Keratinocyte (primary cell): ENCODE data around the gene PDS5B. TPM values are rescaled to one million over a fixed set of nuclear protein-coding genes. Genes with fewer than 3 reads are reported as not detected.

Experiments
- DNase-seq: peaks from one replicate; pipeline ENCODE4 v3.0.0-alpha.2; 2011; ENCODE audit warnings: low read depth, missing footprints, low spot score
- FAIRE-seq: peaks from 2 replicates; lab custom pipeline; 2011; peaks lifted over from hg19 to GRCh38; lab: Jason Lieb, UNC
- H2AFZ ChIP-seq: 2 replicates; pipeline ENCODE4 v1.6.0; 2012; ENCODE audit warnings: low read length, control low read depth, inconsistent platforms; ENCODE audit not compliant: control insufficient read depth
- H3K27ac ChIP-seq: 2 replicates; pipeline ENCODE4 v1.5.1; 2011; ENCODE audit warnings: low read length; ENCODE audit not compliant: control insufficient read depth, insufficient read depth
- H3K27me3 ChIP-seq: 3 replicates; pipeline ENCODE4 v1.6.0; 2011; ENCODE audit warnings: low read length; ENCODE audit not compliant: control insufficient read depth, insufficient read depth; ENCODE audit errors: extremely low read depth
- H3K36me3 ChIP-seq, 2 experiments: 2 replicates in 1 of 2; 3 replicates in 1 of 2; pipeline ENCODE4 v1.5.1; 2011; ENCODE audit warnings: low read length in 2 of 2, mild to moderate bottlenecking in 1 of 2; ENCODE audit not compliant: control insufficient read depth in 2 of 2, insufficient read depth in 2 of 2; ENCODE audit errors: extremely low read depth in 1 of 2
- H3K4me1 ChIP-seq: 3 replicates; pipeline ENCODE4 v1.5.1; 2011; ENCODE audit warnings: low read length; ENCODE audit not compliant: control insufficient read depth, insufficient read depth; ENCODE audit errors: extremely low read depth
- H3K4me2 ChIP-seq: 3 replicates; pipeline ENCODE4 v1.6.0; 2011; ENCODE audit warnings: low read depth, low read length; ENCODE audit not compliant: control insufficient read depth, insufficient read depth; ENCODE audit errors: extremely low read depth
- H3K4me3 ChIP-seq, 3 experiments: fragments of 200-600 bp in 1 of 3; sonication (generic) in 1 of 3; 2 replicates in 2 of 3; 3 replicates in 1 of 3; pipeline ENCODE4 v1.5.1; 2011 to 2016; ENCODE audit warnings: low read length in 3 of 3, mild to moderate bottlenecking in 3 of 3, control low read depth in 2 of 3, inconsistent platforms in 1 of 3, low read depth in 1 of 3, mixed read lengths in 1 of 3, mixed run types in 1 of 3, moderate library complexity in 1 of 3; ENCODE audit not compliant: control insufficient read depth in 2 of 3, insufficient read depth in 2 of 3; ENCODE audit errors: extremely low read depth in 1 of 3
- H3K79me2 ChIP-seq: 2 replicates; pipeline ENCODE4 v1.6.0; 2012; ENCODE audit warnings: low read length; ENCODE audit not compliant: control insufficient read depth, insufficient read depth
- H3K9ac ChIP-seq: 3 replicates; pipeline ENCODE4 v1.6.0; 2011; ENCODE audit warnings: low read length; ENCODE audit not compliant: control insufficient read depth, insufficient read depth; ENCODE audit errors: extremely low read depth
- H3K9me1 ChIP-seq: 3 replicates; pipeline ENCODE4 v1.6.0; 2011; ENCODE audit warnings: low read length; ENCODE audit not compliant: control insufficient read depth, insufficient read depth; ENCODE audit errors: extremely low read depth
- H3K9me3 ChIP-seq: 2 replicates; pipeline ENCODE4 v1.5.1; 2012; ENCODE audit warnings: low read depth, low read length; ENCODE audit not compliant: control insufficient read depth
- H4K20me1 ChIP-seq: 3 replicates; pipeline ENCODE4 v1.6.0; 2011; ENCODE audit warnings: low read length; ENCODE audit not compliant: control insufficient read depth, insufficient read depth; ENCODE audit errors: extremely low read depth
- EZH2 ChIP-seq: IDR thresholded peaks from one replicate; pipeline ENCODE4 v1.6.1; 2012; ENCODE audit warnings: inconsistent platforms, mild to moderate bottlenecking, low read length, moderate library complexity
- dilution Hi-C: fragments of 300-500 bp; cut with MboI; formaldehyde crosslinking; loops from one replicate; pipeline ENCODE4 v1.7.0; 2020; ENCODE audit warnings: low sequenced_read_pairs; ENCODE audit not compliant: extremely low pct_ligation_motif_present
- polyA plus RNA-seq, 5 experiments: library from polyadenylated mRNA; depleted of rRNA in 3 of 5; stranded (reverse) in 3 of 5; stranded (forward) in 1 of 5; unstranded in 1 of 5; fragments of >200 nt; gene quantifications; 1 replicate in 1 of 5; 2 replicates in 3 of 5; 3 replicates in 1 of 5; pipeline versions ENCODE4 v1.2.1 to v1.2.3, GENCODE V29; 2011 to 2012; ENCODE audit warnings: missing spikeins in 2 of 5, low read depth in 1 of 5, low replicate concordance in 1 of 5
- TF ChIP-seq, protein P1 (sequence below), 3 experiments: IDR thresholded peaks in 1 of 3; conservative IDR thresholded peaks in 1 of 3; optimal IDR thresholded peaks in 1 of 3; 2 replicates in 2 of 3; 3 replicates in 1 of 3; pipeline versions ENCODE3 to v1.5.1; 2011; ENCODE audit warnings: low read length in 3 of 3, mild to moderate bottlenecking in 3 of 3, moderate library complexity in 2 of 3, control low read depth in 1 of 3, inconsistent platforms in 1 of 3; ENCODE audit not compliant: insufficient read depth in 2 of 3; ENCODE audit errors: extremely low read depth in 1 of 3

PDS5B gene
- polyA plus RNA-seq, 1 donor (not counting 4 experiments of a cell fraction or from before 2014, with no cell fraction given): 6.9 TPM

- no peaks in the 10 kb centered on the region for H3K4me1 ChIP-seq
- FAIRE-seq (no peak), DNase-seq (no peak)
- no peak overlapping the region for H3K4me3 ChIP-seq
- no peaks in the 10 kb centered on the region for H3K9me3 ChIP-seq
- dilution Hi-C loops: no loop called here
- no peaks in the 10 kb centered on the region for H3K36me3 ChIP-seq
- H3K4me2 ChIP-seq: no peak overlapping the region
- no peak overlapping the region for H2AFZ ChIP-seq
- no peak overlapping the region for H3K27ac ChIP-seq
- no peaks in the 10 kb centered on the region for H3K79me2 ChIP-seq
- H4K20me1 ChIP-seq: no peaks in the 10 kb centered on the region
- H3K27me3 ChIP-seq: no peaks in the 10 kb centered on the region
- TF ChIP-seq, protein P1, sequence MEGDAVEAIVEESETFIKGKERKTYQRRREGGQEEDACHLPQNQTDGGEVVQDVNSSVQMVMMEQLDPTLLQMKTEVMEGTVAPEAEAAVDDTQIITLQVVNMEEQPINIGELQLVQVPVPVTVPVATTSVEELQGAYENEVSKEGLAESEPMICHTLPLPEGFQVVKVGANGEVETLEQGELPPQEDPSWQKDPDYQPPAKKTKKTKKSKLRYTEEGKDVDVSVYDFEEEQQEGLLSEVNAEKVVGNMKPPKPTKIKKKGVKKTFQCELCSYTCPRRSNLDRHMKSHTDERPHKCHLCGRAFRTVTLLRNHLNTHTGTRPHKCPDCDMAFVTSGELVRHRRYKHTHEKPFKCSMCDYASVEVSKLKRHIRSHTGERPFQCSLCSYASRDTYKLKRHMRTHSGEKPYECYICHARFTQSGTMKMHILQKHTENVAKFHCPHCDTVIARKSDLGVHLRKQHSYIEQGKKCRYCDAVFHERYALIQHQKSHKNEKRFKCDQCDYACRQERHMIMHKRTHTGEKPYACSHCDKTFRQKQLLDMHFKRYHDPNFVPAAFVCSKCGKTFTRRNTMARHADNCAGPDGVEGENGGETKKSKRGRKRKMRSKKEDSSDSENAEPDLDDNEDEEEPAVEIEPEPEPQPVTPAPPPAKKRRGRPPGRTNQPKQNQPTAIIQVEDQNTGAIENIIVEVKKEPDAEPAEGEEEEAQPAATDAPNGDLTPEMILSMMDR (optimal IDR thresholded peaks at IDR 0.05 in 1 of 3, IDR thresholded peaks at IDR 0.05 in 1 of 3, conservative IDR thresholded peaks at IDR 0.05 in 1 of 3; ENCODE audit: extremely low read depth in 1 of 3, insufficient read depth in 2 of 3, low read length in 3 of 3): no peak
- TF ChIP-seq EZH2: no peak
- H3K9ac ChIP-seq: no peak overlapping the region
- H3K9me1 ChIP-seq: no peaks in the 10 kb centered on the region
Measured at GRCh38 chr13:32695602-32696250, 109.5 kb downstream of the PDS5B start.

DNA sequence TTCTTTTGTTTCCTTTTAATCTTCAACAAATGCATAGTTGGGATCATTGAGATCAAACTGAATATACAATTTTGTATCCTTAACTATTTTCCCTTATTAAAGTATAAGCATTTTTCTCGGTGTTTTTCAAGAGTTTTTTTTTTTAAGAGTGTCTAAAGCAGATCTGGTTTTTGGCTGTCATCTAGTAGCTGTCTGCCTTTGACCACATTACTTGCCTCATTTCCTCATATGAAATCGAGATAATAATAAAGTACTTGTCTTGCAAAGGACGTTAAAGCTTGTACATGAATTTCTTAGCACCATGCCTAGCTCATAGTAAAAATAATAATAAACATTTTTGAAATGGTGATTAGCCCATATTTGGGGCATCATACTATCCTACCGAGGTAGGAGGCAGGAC, 121.2 kb downstream of the PDS5B start:
- Histone ChIP-seq H3K79me2 (no peaks in the 10 kb centered on the region), H3K9ac (no peak overlapping the region), H3K27me3 (no peaks in the 10 kb centered on the region), H4K20me1 (no peaks in the 10 kb centered on the region), H3K9me3 (no peaks in the 10 kb centered on the region), H3K9me1 (no peaks in the 10 kb centered on the region), H3K4me1 (no peaks in the 10 kb centered on the region), H3K36me3 (peaks cover 0 to 8% of the 10 kb centered on the region in 2 experiments), H3K27ac (no peak overlapping the region), H2AFZ (no peak overlapping the region), H3K4me2 (no peak overlapping the region), H3K4me3 (no peak overlapping the region)
- DNase-seq (no peak), FAIRE-seq (no peak)
- no peak for TF ChIP-seq EZH2
- TF ChIP-seq, protein P1 (optimal IDR thresholded peaks at IDR 0.05 in 1 of 3, IDR thresholded peaks at IDR 0.05 in 1 of 3, conservative IDR thresholded peaks at IDR 0.05 in 1 of 3; ENCODE audit: extremely low read depth in 1 of 3, insufficient read depth in 2 of 3, low read length in 3 of 3): no peak
- dilution Hi-C loops: no loop called here
